ENCODE results near the gene FOLR3. TPM values are rescaled to one million over a fixed set of nuclear protein-coding genes. Genes with fewer than 3 reads are reported as not detected.
"Not testable (repeated sequence)": the region's sequence is repeated elsewhere in the genome, so short reads cannot be mapped to it uniquely, and the experiment has no call there.

Gene FOLR3
- total and polyA plus RNA-seq, 5 donors, result 0.49 to 1.2 (median 1.1) TPM; not detected in 2

GRCh38 chr11:72169046-72169555 lies 33.6 kb downstream of the FOLR3 start:
- H3K27ac ChIP-seq (ENCODE audit: low read length); H3K4me1 ChIP-seq (ENCODE audit: control insufficient read depth, insufficient read depth, low read length); ATAC-seq; H3K4me3 ChIP-seq (ENCODE audit: low read length); H3K9me3 ChIP-seq (ENCODE audit: control insufficient read depth, low read length); H3K27me3 ChIP-seq (ENCODE audit: control insufficient read depth, insufficient read depth); intact Hi-C loops (cut with DNase I); DNase-seq: not testable (repeated sequence)
- WGBS, result 92% methylated on average over 5 of the region's 5 CpGs

- intact Hi-C loops (cut with DNase I); H3K27ac ChIP-seq (ENCODE audit: low read length); DNase-seq; H3K4me3 ChIP-seq (ENCODE audit: low read length); ATAC-seq; H3K27me3 ChIP-seq (ENCODE audit: control insufficient read depth, insufficient read depth); H3K9me3 ChIP-seq (ENCODE audit: control insufficient read depth, low read length); H3K4me1 ChIP-seq (ENCODE audit: control insufficient read depth, insufficient read depth, low read length): not testable (repeated sequence)
- WGBS, result 81% methylated on average over 3 of the region's 3 CpGs
Measured at GRCh38 chr11:72169754-72170153, 34.2 kb downstream of the FOLR3 start.

- peak in 1 of 2 donors; percentile 56 for ATAC-seq
- DNase-seq; H3K27me3 ChIP-seq (ENCODE audit: control insufficient read depth, insufficient read depth); intact Hi-C loops (cut with DNase I); H3K4me1 ChIP-seq (ENCODE audit: control insufficient read depth, insufficient read depth, low read length); H3K4me3 ChIP-seq (ENCODE audit: low read length); H3K27ac ChIP-seq (ENCODE audit: low read length); H3K9me3 ChIP-seq (ENCODE audit: control insufficient read depth, low read length): not testable (repeated sequence)
- WGBS, result 59% methylated on average over 4 of the region's 4 CpGs
Measured at GRCh38 chr11:72172043-72172442, 36.5 kb downstream of the FOLR3 start.

- Histone ChIP-seq H3K27ac (ENCODE audit: low read length) (no peak overlapping the region), H3K9me3 (ENCODE audit: control insufficient read depth, low read length) (no peaks in the 10 kb centered on the region), H3K4me1 (ENCODE audit: control insufficient read depth, insufficient read depth, low read length) (no peaks in the 10 kb centered on the region), H3K4me3 (ENCODE audit: low read length) (no peak overlapping the region), H3K27me3 (ENCODE audit: control insufficient read depth, insufficient read depth) (no peaks in the 10 kb centered on the region)
- ATAC-seq, result no peak
- DNase-seq, result no peak
- WGBS, result 78% methylated on average over 3 of the region's 3 CpGs
- intact Hi-C loops (cut with DNase I), result no loop called here
Measured at GRCh38 chr11:72173291-72173690, 37.8 kb downstream of the FOLR3 start.

- Histone ChIP-seq H3K4me1 (ENCODE audit: control insufficient read depth, insufficient read depth, low read length) (no peaks in the 10 kb centered on the region), H3K4me3 (ENCODE audit: low read length) (no peak overlapping the region), H3K27ac (ENCODE audit: low read length) (no peak overlapping the region), H3K27me3 (ENCODE audit: control insufficient read depth, insufficient read depth) (no peaks in the 10 kb centered on the region), H3K9me3 (ENCODE audit: control insufficient read depth, low read length) (no peaks in the 10 kb centered on the region)
- WGBS, result 75% methylated on average over 8 of the region's 8 CpGs
- peak in 1 of 2 donors; percentile 35 for ATAC-seq
- intact Hi-C loops (cut with DNase I), result no loop called here
- DNase-seq, result no peak
Measured at GRCh38 chr11:72174302-72175070, 39.0 kb downstream of the FOLR3 start.

- Histone ChIP-seq H3K9me3 (ENCODE audit: control insufficient read depth, low read length) (no peaks in the 10 kb centered on the region), H3K4me3 (ENCODE audit: low read length) (no peak overlapping the region), H3K4me1 (ENCODE audit: control insufficient read depth, insufficient read depth, low read length) (no peaks in the 10 kb centered on the region), H3K27ac (ENCODE audit: low read length) (no peak overlapping the region), H3K27me3 (ENCODE audit: control insufficient read depth, insufficient read depth) (no peaks in the 10 kb centered on the region)
- intact Hi-C loops (cut with DNase I), result no loop called here
- DNase-seq (no peak), ATAC-seq (no peak)
- 83% methylated on average over 6 of the region's 6 CpGs for whole genome bisulfite sequencing
Measured at GRCh38 chr11:72177656-72178055, 42.1 kb downstream of the FOLR3 start.

- intact Hi-C loops (cut with DNase I), result no loop called here
- no peaks in the 10 kb centered on the region for H3K27me3 ChIP-seq (ENCODE audit: control insufficient read depth, insufficient read depth)
- ATAC-seq, result no peak
- H3K4me1 ChIP-seq (ENCODE audit: control insufficient read depth, insufficient read depth, low read length), result peaks cover 2% of the 10 kb centered on the region
- no peak for DNase-seq
- WGBS, result 80% methylated on average over 7 of the region's 7 CpGs
- no peak overlapping the region for H3K27ac ChIP-seq (ENCODE audit: low read length)
- H3K9me3 ChIP-seq (ENCODE audit: control insufficient read depth, low read length), result no peaks in the 10 kb centered on the region
- no peak overlapping the region for H3K4me3 ChIP-seq (ENCODE audit: low read length)
Measured at GRCh38 chr11:72179049-72179803, 43.7 kb downstream of the FOLR3 start.

GRCh38 chr11:72179804-72180396 lies 44.4 kb downstream of the FOLR3 start:
- DNase-seq, result no peak
- ATAC-seq, result no peak
- intact Hi-C loops (cut with DNase I), result no loop called here
- Histone ChIP-seq H3K27me3 (ENCODE audit: control insufficient read depth, insufficient read depth) (no peaks in the 10 kb centered on the region), H3K27ac (ENCODE audit: low read length) (no peak overlapping the region), H3K4me1 (ENCODE audit: control insufficient read depth, insufficient read depth, low read length) (peaks cover 2% of the 10 kb centered on the region), H3K9me3 (ENCODE audit: control insufficient read depth, low read length) (no peaks in the 10 kb centered on the region), H3K4me3 (ENCODE audit: low read length) (no peak overlapping the region)
- WGBS, result 77% methylated on average over 4 of the region's 4 CpGs

- intact Hi-C loops (cut with DNase I); DNase-seq; H3K27me3 ChIP-seq (ENCODE audit: control insufficient read depth, insufficient read depth); H3K4me3 ChIP-seq (ENCODE audit: low read length); H3K9me3 ChIP-seq (ENCODE audit: control insufficient read depth, low read length); H3K4me1 ChIP-seq (ENCODE audit: control insufficient read depth, insufficient read depth, low read length); H3K27ac ChIP-seq (ENCODE audit: low read length): not testable (repeated sequence)
- 50% methylated on average over 7 of the region's 7 CpGs for WGBS
- ATAC-seq, result peak; percentile 15 to 37
Measured at GRCh38 chr11:72180892-72181552, 45.5 kb downstream of the FOLR3 start.

GRCh38 chr11:72181553-72181958 lies 46.0 kb downstream of the FOLR3 start:
- H3K4me1 ChIP-seq (ENCODE audit: control insufficient read depth, insufficient read depth, low read length), result not testable (repeated sequence)
- peak; percentile 16 to 19 for ATAC-seq

More at GRCh38 chr11:72181553-72181958, 46.0 kb downstream of the FOLR3 start:
- H3K27ac ChIP-seq (ENCODE audit: low read length); DNase-seq; H3K27me3 ChIP-seq (ENCODE audit: control insufficient read depth, insufficient read depth); H3K9me3 ChIP-seq (ENCODE audit: control insufficient read depth, low read length); H3K4me3 ChIP-seq (ENCODE audit: low read length); intact Hi-C loops (cut with DNase I): not testable (repeated sequence)
- WGBS, result 70% methylated on average over 3 of the region's 3 CpGs
